Common myeloid progenitor, CD34-positive (primary cell): ENCODE results near the gene EZH2.

Experiments used
- CTCF ChIA-PET: fragments of 350-600 bp; sonication (Branson Sonifier 250); formaldehyde crosslinking; loops from one replicate; lab custom pipeline; 2021; ENCODE audit warnings: antibody characterized with exemption; lab: Charles Lee
- POLR2A ChIA-PET: fragments of 350-600 bp; sonication (Branson Sonifier 250); formaldehyde crosslinking; loops from one replicate; lab custom pipeline; 2021; ENCODE audit warnings: antibody characterized with exemption; lab: Charles Lee
- DNase-seq, 3 donors: peaks; one replicate each; pipeline versions ENCODE4 v3.0.0 to v3.0.0-alpha.2; 2013
- H3K27ac ChIP-seq, 2 experiments: 1 replicate in 1 of 2; 2 replicates in 1 of 2; pipeline ENCODE4 v1.7.0; 2013; ENCODE audit warnings: inconsistent platforms in 2 of 2, low read length in 2 of 2, mild to moderate bottlenecking in 2 of 2, low read depth in 1 of 2, moderate library complexity in 1 of 2; ENCODE audit not compliant: severe bottlenecking in 2 of 2, insufficient read depth in 1 of 2, poor library complexity in 1 of 2
- H3K27me3 ChIP-seq, 5 experiments: replicated peaks in 2 of 5; 1 replicate in 3 of 5; 2 replicates in 2 of 5; pipeline versions ENCODE4 v1.6.1 to v1.7.0; 2013; ENCODE audit warnings: low read length in 4 of 5, mild to moderate bottlenecking in 2 of 5, moderate library complexity in 2 of 5, inconsistent platforms in 1 of 5; ENCODE audit not compliant: insufficient read depth in 5 of 5, control insufficient read depth in 4 of 5
- H3K36me3 ChIP-seq, 4 experiments: 1 replicate in 2 of 4; 2 replicates in 2 of 4; pipeline versions ENCODE4 v1.6.1 to v1.7.0; 2013; ENCODE audit warnings: low read length in 3 of 4, control low read depth in 1 of 4, mild to moderate bottlenecking in 1 of 4; ENCODE audit not compliant: control insufficient read depth in 4 of 4, insufficient read depth in 4 of 4
- H3K4me1 ChIP-seq, 4 experiments: 1 replicate in 3 of 4; 2 replicates in 1 of 4; pipeline versions ENCODE4 v1.6.1 to v1.7.1; 2013; ENCODE audit warnings: low read length in 3 of 4, mild to moderate bottlenecking in 3 of 4, control low read depth in 1 of 4, inconsistent platforms in 1 of 4, moderate library complexity in 1 of 4; ENCODE audit not compliant: control insufficient read depth in 4 of 4, insufficient read depth in 4 of 4; ENCODE audit errors: control extremely low read depth in 1 of 4
- H3K4me3 ChIP-seq, 7 experiments: 1 replicate in 4 of 7; 2 replicates in 3 of 7; pipeline versions ENCODE4 v1.5.1 to v1.7.0; 2013; ENCODE audit warnings: mild to moderate bottlenecking in 7 of 7, low read length in 6 of 7, moderate library complexity in 6 of 7, inconsistent platforms in 2 of 7, low read depth in 2 of 7, control low read depth in 1 of 7; ENCODE audit not compliant: insufficient read depth in 4 of 7, control insufficient read depth in 1 of 7; ENCODE audit errors: extremely low read depth in 1 of 7
- H3K9me3 ChIP-seq, 5 experiments: 1 replicate in 4 of 5; 2 replicates in 1 of 5; pipeline versions ENCODE4 v1.6.1 to v1.7.1; 2013; ENCODE audit warnings: low read length in 4 of 5, mild to moderate bottlenecking in 2 of 5, inconsistent platforms in 1 of 5, low read depth in 1 of 5, moderate library complexity in 1 of 5; ENCODE audit not compliant: control insufficient read depth in 4 of 5, insufficient read depth in 2 of 5; ENCODE audit errors: control extremely low read depth in 1 of 5
- WGBS: methylation state at CpG from one replicate; pipeline ENCODE4 v1.1.5; 2013; ENCODE audit not compliant: insufficient coverage; 5-methylcytosine and 5-hydroxymethylcytosine counted together

EZH2 gene

DNA sequence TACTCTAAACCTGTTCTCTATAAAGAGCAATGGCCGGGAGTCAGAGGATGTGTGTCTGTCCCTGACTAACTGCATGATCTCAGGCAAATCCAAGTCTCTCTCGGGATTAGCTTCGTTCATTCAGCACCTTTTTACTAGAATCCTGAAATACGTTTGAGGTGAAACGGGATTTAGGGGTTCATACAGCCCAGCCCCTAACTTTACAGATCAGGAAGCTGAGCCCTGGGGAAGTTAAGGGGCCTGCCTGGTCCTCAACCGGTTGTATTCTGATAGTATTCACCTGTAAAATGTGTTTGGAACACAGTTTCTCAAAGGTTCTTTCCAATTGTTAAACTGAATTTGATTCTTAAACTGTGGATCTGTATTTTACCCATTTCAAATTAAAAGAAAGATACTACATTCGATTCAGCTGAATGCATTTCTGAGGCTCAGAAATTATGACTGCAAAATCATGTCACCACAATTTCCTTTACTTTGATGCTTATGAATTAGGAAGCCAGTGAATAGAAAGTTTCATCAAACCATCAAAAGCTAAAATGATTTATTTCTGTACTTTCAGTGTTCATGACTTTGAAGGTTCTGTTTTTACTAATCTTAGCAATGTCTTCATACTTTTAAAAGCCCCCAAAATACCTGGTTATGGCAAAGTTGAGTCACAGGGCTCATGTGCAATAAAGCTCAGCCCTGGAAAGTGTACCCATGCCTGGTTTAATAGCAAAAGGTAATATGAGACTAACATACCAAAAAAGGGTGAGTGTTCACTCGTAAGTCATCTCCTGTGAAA is 28.9 kb upstream of the EZH2 start:
- Histone ChIP-seq H3K36me3 (no peaks in the 10 kb centered on the region), H3K27ac (no peak overlapping the region), H3K4me1 (peaks cover 0 to 6% (median under 1%) of the 10 kb centered on the region in 4 experiments), H3K27me3 (peaks cover 0 to 3% (median 0%) of the 10 kb centered on the region in 5 experiments), H3K9me3 (no peaks in the 10 kb centered on the region), H3K4me3 (no peak overlapping the region)
- DNase-seq: no peak
- POLR2A ChIA-PET: interaction anchor here (0.6 kb wide), 1 partner anchor 77 kb away, joined by 3 read pairs; no protein-coding TSS in a partner anchor
- CTCF ChIA-PET: no interaction called here
- 81% methylated on average over 7 of the region's 8 CpGs for WGBS

DNA sequence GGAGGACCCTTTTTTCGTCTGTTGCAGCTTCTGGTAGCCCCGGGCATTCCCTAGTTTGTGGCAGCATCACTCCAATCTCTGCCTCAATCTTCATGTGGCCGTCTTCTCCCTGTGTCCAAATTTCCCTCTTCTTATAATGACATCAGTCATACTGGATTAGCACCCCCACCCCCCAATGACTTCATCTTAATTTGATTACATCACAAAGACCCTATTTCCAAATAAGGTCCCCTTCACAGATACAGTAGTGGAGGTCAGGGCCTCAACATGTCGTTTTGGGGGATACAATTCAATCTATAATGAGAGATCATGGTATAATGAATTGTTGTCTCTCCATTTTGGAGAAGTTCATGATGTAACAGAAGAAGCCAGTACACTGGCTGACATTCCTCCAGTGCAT is 28.1 kb upstream of the EZH2 start:
- Histone ChIP-seq H3K4me1 (peaks cover 0 to 6% (median under 1%) of the 10 kb centered on the region in 4 experiments), H3K4me3 (no peak overlapping the region), H3K27ac (no peak overlapping the region), H3K27me3 (peaks cover 0 to 3% (median 0%) of the 10 kb centered on the region in 5 experiments), H3K36me3 (no peaks in the 10 kb centered on the region), H3K9me3 (no peaks in the 10 kb centered on the region)
- WGBS: 93% methylated on average over 2 of the region's 4 CpGs
- CTCF ChIA-PET: no interaction called here
- DNase-seq: no peak
- POLR2A ChIA-PET: no interaction called here

DNA sequence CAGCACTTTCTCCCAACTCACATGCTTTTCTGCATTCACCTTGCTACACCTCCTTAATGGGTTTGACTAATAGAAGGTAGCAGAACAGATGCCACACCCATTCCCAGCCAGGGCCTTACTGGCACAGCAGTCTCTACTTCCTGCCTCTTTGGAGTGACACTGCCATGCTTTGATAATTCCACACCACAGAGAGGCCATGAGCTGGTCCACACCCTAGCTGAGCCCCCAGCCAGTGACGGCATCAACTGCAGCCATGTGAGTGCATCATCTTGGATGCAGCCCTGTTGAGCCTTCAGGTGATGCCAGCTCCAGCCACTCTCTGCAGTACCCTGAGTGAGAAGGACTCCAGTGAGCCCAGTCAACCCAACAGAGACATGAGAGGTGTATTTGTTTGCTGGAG is 27.5 kb upstream of the EZH2 start:
- Histone ChIP-seq H3K9me3 (no peaks in the 10 kb centered on the region), H3K27me3 (peaks cover 0 to 3% (median 0%) of the 10 kb centered on the region in 5 experiments), H3K4me1 (peaks cover 0 to 6% (median under 1%) of the 10 kb centered on the region in 4 experiments), H3K4me3 (no peak overlapping the region), H3K36me3 (no peaks in the 10 kb centered on the region), H3K27ac (no peak overlapping the region)
- DNase-seq: no peak
- ChIA-PET CTCF (no interaction called here), POLR2A (no interaction called here)
- WGBS: 100% methylated on average over 1 of the region's 1 CpG

DNA sequence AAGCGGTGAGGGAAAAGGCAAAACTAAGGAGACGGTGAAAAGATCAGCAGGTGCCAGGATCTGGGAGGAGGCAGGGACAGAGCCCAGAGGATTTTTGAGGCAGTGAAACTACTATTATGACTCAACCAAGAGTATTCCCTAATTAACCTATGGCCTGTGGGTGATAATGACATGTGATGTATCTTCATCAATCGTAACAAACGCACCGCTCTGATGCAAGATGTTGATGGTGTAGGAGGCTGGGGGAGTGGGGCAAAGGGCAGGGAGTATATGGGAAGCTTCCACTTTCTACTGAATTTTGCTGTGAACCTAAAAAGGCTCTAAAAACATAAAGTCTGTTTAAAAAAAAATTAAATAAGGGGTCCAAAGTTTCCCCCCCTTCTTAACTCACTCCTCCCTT is 25.5 kb upstream of the EZH2 start:
- no CpG with 5 or more reads among the region's 5 CpGs for WGBS
- ChIA-PET CTCF (interaction anchor here (0.8 kb wide), 1 partner anchor 14 kb away, joined by 4 read pairs; no protein-coding TSS in a partner anchor), POLR2A (no interaction called here)

DNA sequence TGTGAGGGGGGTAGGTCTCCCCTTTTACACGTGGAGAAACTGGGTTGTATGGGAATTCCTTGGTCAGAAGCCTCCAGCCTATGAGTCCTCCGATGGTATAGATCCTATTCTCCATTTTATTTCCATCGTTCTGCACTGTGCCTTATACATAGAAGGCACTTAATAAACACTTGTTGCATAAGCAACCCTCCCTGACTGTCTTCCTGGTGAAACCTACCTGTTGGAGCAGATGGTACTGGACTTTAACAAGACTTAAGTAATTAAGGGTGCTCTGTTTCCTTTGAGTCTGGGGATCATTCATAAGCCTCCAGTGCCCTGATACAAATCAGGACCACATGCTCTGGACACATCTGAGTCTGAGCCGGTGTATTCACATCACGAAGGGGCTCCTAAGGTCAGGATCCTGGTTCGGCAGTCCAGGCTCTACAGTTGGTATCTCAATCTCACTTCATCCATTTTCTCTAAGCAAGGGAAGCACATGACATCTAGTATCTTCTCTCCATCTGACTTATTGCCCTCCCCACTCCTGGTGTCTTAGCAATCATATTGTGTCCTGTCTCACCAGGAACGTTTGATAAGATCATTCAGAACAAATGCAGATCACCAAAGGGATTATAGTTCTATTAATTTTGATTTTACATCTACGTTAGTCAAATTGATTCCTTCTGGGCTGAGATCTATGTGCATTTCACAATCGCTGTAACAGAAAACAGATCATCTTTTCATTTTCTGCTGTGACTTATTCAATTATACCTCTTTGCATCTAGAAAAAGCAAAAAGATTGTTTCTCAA is 22.8 kb upstream of the EZH2 start:
- H3K4me1 ChIP-seq: no peaks in the 10 kb centered on the region
- no peaks in the 10 kb centered on the region for H3K36me3 ChIP-seq
- H3K27ac ChIP-seq: no peak overlapping the region
- DNase-seq: no peak
- CTCF ChIA-PET: no interaction called here
- H3K27me3 ChIP-seq: peaks cover 0 to 3% (median 0%) of the 10 kb centered on the region in 5 experiments
- H3K9me3 ChIP-seq: no peaks in the 10 kb centered on the region
- 93% methylated on average over 4 of the region's 9 CpGs for WGBS
- H3K4me3 ChIP-seq: no peak overlapping the region
- POLR2A ChIA-PET: no interaction called here

More for the DNA sequence above, 25.5 kb upstream of the EZH2 start:
- Histone ChIP-seq H3K4me3 (no peak overlapping the region), H3K27ac (no peak overlapping the region), H3K27me3 (peaks cover 0 to 3% (median 0%) of the 10 kb centered on the region in 5 experiments), H3K4me1 (peaks cover 0 to 3% (median under 1%) of the 10 kb centered on the region in 4 experiments), H3K9me3 (no peaks in the 10 kb centered on the region), H3K36me3 (no peaks in the 10 kb centered on the region)
- DNase-seq: no peak

DNA sequence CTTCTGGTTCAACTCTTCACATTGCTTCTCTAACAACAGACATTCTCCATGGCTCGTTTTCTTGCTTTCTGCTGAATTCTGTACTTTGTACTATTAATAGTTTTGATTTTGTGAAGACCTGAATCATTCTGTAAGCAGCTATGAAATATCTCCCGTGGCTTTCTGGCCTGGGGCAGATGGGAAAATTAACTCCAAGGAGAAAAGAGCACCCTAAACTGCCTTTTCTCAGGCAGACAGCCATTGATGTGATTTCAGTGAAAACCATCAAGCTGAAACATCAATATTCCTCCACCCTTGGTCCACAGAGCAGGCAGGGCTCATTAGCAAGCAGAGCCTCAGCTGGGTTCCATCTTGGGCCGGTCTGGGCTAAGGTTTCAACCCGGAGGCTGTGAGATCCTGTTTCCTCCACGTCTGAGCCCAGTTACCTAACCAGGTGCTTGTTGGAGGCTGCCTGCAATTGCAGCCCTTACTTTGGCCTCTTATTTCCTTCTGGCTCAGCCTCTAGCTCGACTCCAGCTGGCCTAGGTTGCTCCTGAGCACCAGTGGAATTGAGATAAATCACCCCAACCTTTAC is 21.1 kb upstream of the EZH2 start:
- H3K36me3 ChIP-seq: no peaks in the 10 kb centered on the region
- no peaks in the 10 kb centered on the region for H3K4me1 ChIP-seq
- H3K27ac ChIP-seq: no peak overlapping the region
- ChIA-PET POLR2A (no interaction called here), CTCF (no interaction called here)
- WGBS: 73% methylated on average over 4 of the region's 6 CpGs
- no peak for DNase-seq
- no peak overlapping the region for H3K4me3 ChIP-seq
- peaks cover 0 to 3% (median 0%) of the 10 kb centered on the region in 5 experiments for H3K27me3 ChIP-seq
- no peaks in the 10 kb centered on the region for H3K9me3 ChIP-seq
